ENCODE measurements around the gene SPEG.

- TF ChIP-seq CTCF (conservative IDR thresholded peaks at IDR 0.05; ENCODE audit: low read length) (no peak), EZH2phosphoT487 (IDR thresholded peaks at IDR 0.05; ENCODE audit: borderline replicate concordance, low read depth, low read length) (no peak)
These were observed 57.9 kb downstream of the SPEG start for GRCh38 chr2:219492575-219492974.
